GM13977 (cell line): ENCODE measurements around the gene B4GALT5.

Experiments
- DNase-seq: peaks from one replicate; pipeline ENCODE4 v3.0.0; 2012; ENCODE audit warnings: low spot score
- in situ Hi-C: fragments of 300-500 bp; cut with MboI; formaldehyde crosslinking; loops from one replicate; pipeline ENCODE4 v1.12.0; 2022; ENCODE audit warnings: low sequenced_read_pairs, low pct_unique_long_range_greater_than_20kb, mixed read lengths, inconsistent platforms; ENCODE audit not compliant: unreplicated experiment
- TF ChIP-seq, protein P1 (sequence below): IDR thresholded peaks from 2 replicates; pipeline ENCODE4 v1.5.1; 2012; ENCODE audit warnings: mild to moderate bottlenecking, control low read depth; ENCODE audit not compliant: insufficient read depth; ENCODE audit errors: extremely low read depth, missing control alignments

B4GALT5 gene

DNA sequence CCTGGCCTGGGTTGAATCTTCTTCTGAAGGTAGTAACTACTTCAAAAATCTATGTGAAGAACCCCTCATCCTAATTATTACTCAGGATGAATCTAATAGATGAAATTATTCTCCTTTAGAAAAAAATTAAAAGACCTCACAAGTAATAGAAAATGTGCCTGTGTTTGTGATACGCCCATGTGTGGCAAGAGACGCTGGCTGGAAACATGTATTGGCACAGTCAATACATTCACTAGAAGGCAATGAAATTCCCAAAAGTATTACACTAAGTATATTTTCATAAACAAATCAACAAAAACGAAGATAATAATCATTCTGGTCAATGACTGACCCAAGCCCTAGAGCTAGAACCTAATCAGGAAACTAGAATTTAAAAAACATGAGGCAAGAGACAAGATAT is 64.0 kb downstream of the B4GALT5 start:
- in situ Hi-C loops, result no loop called here
- TF ChIP-seq, protein P1, sequence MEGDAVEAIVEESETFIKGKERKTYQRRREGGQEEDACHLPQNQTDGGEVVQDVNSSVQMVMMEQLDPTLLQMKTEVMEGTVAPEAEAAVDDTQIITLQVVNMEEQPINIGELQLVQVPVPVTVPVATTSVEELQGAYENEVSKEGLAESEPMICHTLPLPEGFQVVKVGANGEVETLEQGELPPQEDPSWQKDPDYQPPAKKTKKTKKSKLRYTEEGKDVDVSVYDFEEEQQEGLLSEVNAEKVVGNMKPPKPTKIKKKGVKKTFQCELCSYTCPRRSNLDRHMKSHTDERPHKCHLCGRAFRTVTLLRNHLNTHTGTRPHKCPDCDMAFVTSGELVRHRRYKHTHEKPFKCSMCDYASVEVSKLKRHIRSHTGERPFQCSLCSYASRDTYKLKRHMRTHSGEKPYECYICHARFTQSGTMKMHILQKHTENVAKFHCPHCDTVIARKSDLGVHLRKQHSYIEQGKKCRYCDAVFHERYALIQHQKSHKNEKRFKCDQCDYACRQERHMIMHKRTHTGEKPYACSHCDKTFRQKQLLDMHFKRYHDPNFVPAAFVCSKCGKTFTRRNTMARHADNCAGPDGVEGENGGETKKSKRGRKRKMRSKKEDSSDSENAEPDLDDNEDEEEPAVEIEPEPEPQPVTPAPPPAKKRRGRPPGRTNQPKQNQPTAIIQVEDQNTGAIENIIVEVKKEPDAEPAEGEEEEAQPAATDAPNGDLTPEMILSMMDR, result no peak

GRCh38 chr20:49647550-49647949 is 66.1 kb downstream of the B4GALT5 start:
- TF ChIP-seq, protein P1, result no peak
- in situ Hi-C loops, result no loop called here
- DNase-seq, result no peak

More for the DNA sequence above, 64.0 kb downstream of the B4GALT5 start:
- DNase-seq, result no peak

- no peak for DNase-seq
- TF ChIP-seq, protein P1, result no peak
- in situ Hi-C loops, result no loop called here
These were observed 67.2 kb downstream of the B4GALT5 start for GRCh38 chr20:49646528-49646927.

GRCh38 chr20:49646126-49646525 is 67.6 kb downstream of the B4GALT5 start:
- no peak for DNase-seq
- in situ Hi-C loops, result no loop called here
- TF ChIP-seq, protein P1, result no peak

GRCh38 chr20:49644980-49645565 is 68.6 kb downstream of the B4GALT5 start:
- in situ Hi-C loops, result no loop called here
- no peak for DNase-seq
- TF ChIP-seq, protein P1, result no peak

GRCh38 chr20:49642816-49643215 is 70.9 kb downstream of the B4GALT5 start:
- in situ Hi-C loops, result no loop called here
- TF ChIP-seq, protein P1, result no peak
- no peak for DNase-seq
